Diencephalon (tissue), 1 donor: ENCODE results near the gene CST4. TPM values are rescaled to one million over a fixed set of nuclear protein-coding genes. Genes with fewer than 3 reads are reported as not detected.

Experiments
- small RNA-seq: library from RNA; depleted of rRNA; stranded (forward); fragments of <200 nt; gene quantifications from one replicate; pipeline ENCODE3, GENCODE V24; 2014
- total RNA-seq: library from RNA; depleted of rRNA; stranded (reverse); fragments of >200 nt; gene quantifications from one replicate; pipeline ENCODE4 v1.2.3, GENCODE V29; 2014

Gene CST4, protein sequence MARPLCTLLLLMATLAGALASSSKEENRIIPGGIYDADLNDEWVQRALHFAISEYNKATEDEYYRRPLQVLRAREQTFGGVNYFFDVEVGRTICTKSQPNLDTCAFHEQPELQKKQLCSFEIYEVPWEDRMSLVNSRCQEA
- not detected for total RNA-seq

GRCh38 chr20:23688684-23689398 is at the start of gene CST4:
Gene CST4, minus strand, starts transcription at chr20:23689038. Its CDS starts 69 bp downstream, at chr20:23688969.

GRCh38 chr20:23637282-23638221 is 51.3 kb downstream of the CST4 start, which contains the start of gene CST3:
Gene CST3, minus strand, starts transcription at chr20:23637955. Its CDS starts 93 bp downstream, at chr20:23637862.

Small RNA genes lying within 50 kb of the gene (small RNA-seq; reads per million reads assigned to genes)
- not detected for gene CST2P1

Other genes with a start within 250 kb of the CST4 start
- not detected for gene CSTL1, start 249.4 kb downstream of the CST4 start, total RNA-seq
- gene CST11, start 236.2 kb downstream of the CST4 start, total RNA-seq: not detected
- not detected for gene CST8, start 197.9 kb downstream of the CST4 start, total RNA-seq
- gene CST9L, start 120.6 kb downstream of the CST4 start, total RNA-seq: not detected
- gene CST9, start 83.1 kb downstream of the CST4 start, total RNA-seq: not detected
- 422 TPM for gene CST3, start 51.1 kb downstream of the CST4 start, total RNA-seq
- gene CST1, start 61.9 kb upstream of the CST4 start, total RNA-seq: not detected
- not detected for gene CST2, start 137.7 kb upstream of the CST4 start, total RNA-seq
- not detected for gene CST5, start 190.7 kb upstream of the CST4 start, total RNA-seq